Measurements from ENCODE around the gene RB1. TPM values are rescaled to one million over a fixed set of nuclear protein-coding genes. Genes with fewer than 3 reads are reported as not detected.

Gene RB1
- total and polyA plus RNA-seq, 2 donors (not counting 3 experiments of a cell fraction or from before 2014, with no cell fraction given), result 8.0 to 41.2 TPM

DNA sequence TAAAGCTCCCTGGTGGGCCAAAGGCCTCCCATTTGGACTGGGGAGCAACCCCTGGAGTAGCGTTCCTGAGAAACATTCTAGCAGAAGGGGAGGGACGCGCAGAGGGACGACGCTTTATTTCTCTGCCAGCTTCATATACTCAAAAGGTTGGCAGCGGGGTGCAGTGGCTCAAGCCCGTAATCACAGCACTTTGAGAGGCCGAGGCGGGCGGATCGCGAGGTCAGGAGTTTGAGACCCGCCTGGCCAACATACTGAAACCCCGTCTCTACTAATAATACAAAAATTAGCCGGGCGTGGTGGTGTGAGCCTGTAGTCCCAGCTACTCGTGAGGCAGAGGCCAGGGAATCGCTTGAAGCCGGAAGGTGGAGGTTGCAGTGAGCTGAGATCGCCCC, 16.8 kb downstream of the RB1 start:
- intact Hi-C loops (cut with micrococcal nuclease), result no loop called here
- Histone ChIP-seq H3K27ac (ENCODE audit: insufficient read depth, low read depth, low read length) (no peak overlapping the region), H3K9me3 (replicated peaks; ENCODE audit: control insufficient read depth, insufficient read depth, low read length) (no peaks in the 10 kb centered on the region), H3K9ac (replicated peaks; ENCODE audit: extremely low read depth, insufficient read depth, low read length) (no peak overlapping the region), H3K36me3 (ENCODE audit: control insufficient read depth in 2 of 2, extremely low read depth in 1 of 2, insufficient read depth in 2 of 2, low read length in 2 of 2) (peaks cover 0 to 7% of the 10 kb centered on the region in 2 experiments), H3K4me2 (ENCODE audit: insufficient read depth, low read length) (no peak overlapping the region), H3K4me3 (replicated peaks in 1 of 3; ENCODE audit: insufficient read depth in 1 of 3, low read depth in 1 of 3, low read length in 3 of 3) (no peak overlapping the region), H3K4me1 (ENCODE audit: control insufficient read depth, extremely low read depth, insufficient read depth, low read length) (no peaks in the 10 kb centered on the region), H3K79me2 (ENCODE audit: control insufficient read depth, insufficient read depth, low read length) (peaks cover 6% of the 10 kb centered on the region), H4K20me1 (replicated peaks; ENCODE audit: control insufficient read depth, extremely low read depth, insufficient read depth, low read length) (no peaks in the 10 kb centered on the region), H3K27me3 (ENCODE audit: control insufficient read depth in 2 of 2, insufficient read depth in 2 of 2, low read length in 2 of 2) (no peaks in the 10 kb centered on the region), H2AFZ (ENCODE audit: low read depth, low read length) (no peak overlapping the region), H3K9me1 (replicated peaks; ENCODE audit: control insufficient read depth, extremely low read depth, insufficient read depth, low read length) (no peaks in the 10 kb centered on the region)
- no peak for TF ChIP-seq POLR2A (IDR thresholded peaks at IDR 0.05; ENCODE audit: low read depth, low read length)
- TF ChIP-seq MAX (IDR thresholded peaks at IDR 0.05; ENCODE audit: insufficient read depth, insufficient read length), result no peak
- no peak for TF ChIP-seq JUN (IDR thresholded peaks at IDR 0.05; ENCODE audit: borderline replicate concordance, insufficient read depth, insufficient read length, low read depth)
- TF ChIP-seq POLR2AphosphoS5 (IDR thresholded peaks at IDR 0.05; ENCODE audit: insufficient read depth, low read depth, low read length), result no peak
- TF ChIP-seq EZH2 (IDR thresholded peaks at IDR 0.05; ENCODE audit: borderline replicate concordance, low read depth, low read length, severe bottlenecking), result no peak
- no peak for TF ChIP-seq MYC (IDR thresholded peaks at IDR 0.05; ENCODE audit: low read depth, low read length)
- TF ChIP-seq GATA2 (IDR thresholded peaks at IDR 0.05; ENCODE audit: insufficient read depth, insufficient read length, low read depth, low read length), result no peak
- TF ChIP-seq FOS (IDR thresholded peaks at IDR 0.05; ENCODE audit: borderline replicate concordance, insufficient read depth, low read length), result no peak
- TF ChIP-seq, protein P1, sequence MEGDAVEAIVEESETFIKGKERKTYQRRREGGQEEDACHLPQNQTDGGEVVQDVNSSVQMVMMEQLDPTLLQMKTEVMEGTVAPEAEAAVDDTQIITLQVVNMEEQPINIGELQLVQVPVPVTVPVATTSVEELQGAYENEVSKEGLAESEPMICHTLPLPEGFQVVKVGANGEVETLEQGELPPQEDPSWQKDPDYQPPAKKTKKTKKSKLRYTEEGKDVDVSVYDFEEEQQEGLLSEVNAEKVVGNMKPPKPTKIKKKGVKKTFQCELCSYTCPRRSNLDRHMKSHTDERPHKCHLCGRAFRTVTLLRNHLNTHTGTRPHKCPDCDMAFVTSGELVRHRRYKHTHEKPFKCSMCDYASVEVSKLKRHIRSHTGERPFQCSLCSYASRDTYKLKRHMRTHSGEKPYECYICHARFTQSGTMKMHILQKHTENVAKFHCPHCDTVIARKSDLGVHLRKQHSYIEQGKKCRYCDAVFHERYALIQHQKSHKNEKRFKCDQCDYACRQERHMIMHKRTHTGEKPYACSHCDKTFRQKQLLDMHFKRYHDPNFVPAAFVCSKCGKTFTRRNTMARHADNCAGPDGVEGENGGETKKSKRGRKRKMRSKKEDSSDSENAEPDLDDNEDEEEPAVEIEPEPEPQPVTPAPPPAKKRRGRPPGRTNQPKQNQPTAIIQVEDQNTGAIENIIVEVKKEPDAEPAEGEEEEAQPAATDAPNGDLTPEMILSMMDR (IDR thresholded peaks at IDR 0.05; ENCODE audit: extremely low read depth in 1 of 2, insufficient read depth in 1 of 2, low read depth in 1 of 2, low read length in 2 of 2), result no peak
- dilution Hi-C loops (cut with MboI; ENCODE audit: extremely low pct_ligation_motif_present, low sequenced_read_pairs), result no loop called here
- CTCF ChIA-PET, result no interaction called here
- POLR2A ChIA-PET, result no interaction called here
- DNase-seq (ENCODE audit: low read depth, low spot score), result no peak
- BruUV-seq (replicated peaks), result no TSS peak
- no peak for FAIRE-seq

Data from endothelial cell of umbilical vein (primary cell).